ENCODE data around the gene PIP5K1C.

PIP5K1C gene

DNA sequence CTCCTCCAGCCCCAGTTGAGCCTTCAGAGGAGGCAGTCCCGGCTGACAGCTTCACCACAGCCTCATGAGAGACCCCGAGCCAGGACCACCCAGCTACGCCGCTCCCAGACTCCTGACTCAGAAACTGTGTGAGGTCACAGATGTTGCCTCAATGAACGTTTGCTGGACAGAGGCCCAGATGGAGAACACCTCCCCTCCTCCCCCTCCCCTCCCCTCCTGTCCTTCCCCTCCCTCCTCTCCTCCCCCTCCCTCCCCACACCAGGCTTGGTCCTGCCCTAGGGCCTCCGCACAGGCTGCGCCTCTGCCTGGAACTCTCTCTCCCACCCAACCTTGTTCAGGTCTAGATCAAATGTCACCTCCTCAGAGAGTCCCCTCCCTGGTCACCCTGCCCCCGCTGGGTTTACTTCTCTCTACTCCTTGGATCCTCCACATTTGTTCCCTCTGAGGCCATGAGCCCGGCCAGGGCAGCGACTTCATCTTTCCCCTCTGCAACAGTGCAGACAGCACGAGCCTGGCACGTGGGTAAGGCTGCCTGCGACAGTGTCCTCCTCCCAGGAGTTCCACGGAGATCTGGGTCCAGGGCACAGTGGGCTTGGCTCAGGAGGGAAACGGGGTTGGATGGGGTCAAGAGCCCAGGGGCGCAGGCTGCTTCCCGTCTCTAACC lies 17.4 kb downstream of the PIP5K1C start:
- H3K27ac Mint-ChIP-seq: no peak overlapping the region
- H3K36me3 Mint-ChIP-seq: peaks cover 16% of the 10 kb centered on the region
- no peak for DNase-seq
- H3K9me3 Mint-ChIP-seq: peaks cover 13% of the 10 kb centered on the region
- CTCF ChIA-PET: no interaction called here
- H3K27me3 Mint-ChIP-seq: no peaks in the 10 kb centered on the region
- no peak overlapping the region for H3K4me3 Mint-ChIP-seq
- H3K4me1 Mint-ChIP-seq: peaks cover 11% of the 10 kb centered on the region

GRCh38 chr19:3682286-3682685 lies 18.0 kb downstream of the PIP5K1C start:
- Mint-ChIP-seq H3K4me3 (no peak overlapping the region), H3K27ac (no peak overlapping the region), H3K27me3 (no peaks in the 10 kb centered on the region), H3K36me3 (peaks cover 16% of the 10 kb centered on the region), H3K4me1 (peaks cover 8% of the 10 kb centered on the region), H3K9me3 (peaks cover 13% of the 10 kb centered on the region)
- CTCF ChIA-PET: no interaction called here
- no peak for DNase-seq

DNA sequence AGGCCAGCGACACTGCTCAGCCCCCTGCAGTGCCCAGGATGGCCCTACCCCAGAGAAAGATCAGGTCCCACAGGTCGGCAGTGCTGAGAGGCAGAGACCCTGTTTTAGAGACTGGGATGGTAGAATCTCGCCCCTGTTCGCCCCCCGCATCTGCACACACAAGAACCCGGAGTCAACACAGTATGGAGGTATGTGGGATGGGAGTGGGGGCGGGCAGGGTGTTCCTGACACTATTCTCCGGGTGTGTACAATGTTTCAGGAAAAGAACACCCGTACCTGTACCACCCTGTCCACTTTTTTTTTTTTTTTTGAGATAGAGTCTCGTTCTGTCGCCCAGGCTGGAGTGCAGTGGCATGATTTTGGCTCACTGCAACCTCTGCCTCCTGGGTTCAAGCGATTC lies 19.3 kb downstream of the PIP5K1C start:
- Mint-ChIP-seq H3K36me3 (peaks cover 16% of the 10 kb centered on the region), H3K4me3 (no peak overlapping the region), H3K9me3 (peaks cover 13% of the 10 kb centered on the region), H3K27ac (no peak overlapping the region), H3K4me1 (peaks cover 8% of the 10 kb centered on the region), H3K27me3 (no peaks in the 10 kb centered on the region)
- CTCF ChIA-PET: no interaction called here
- DNase-seq: no peak

DNA sequence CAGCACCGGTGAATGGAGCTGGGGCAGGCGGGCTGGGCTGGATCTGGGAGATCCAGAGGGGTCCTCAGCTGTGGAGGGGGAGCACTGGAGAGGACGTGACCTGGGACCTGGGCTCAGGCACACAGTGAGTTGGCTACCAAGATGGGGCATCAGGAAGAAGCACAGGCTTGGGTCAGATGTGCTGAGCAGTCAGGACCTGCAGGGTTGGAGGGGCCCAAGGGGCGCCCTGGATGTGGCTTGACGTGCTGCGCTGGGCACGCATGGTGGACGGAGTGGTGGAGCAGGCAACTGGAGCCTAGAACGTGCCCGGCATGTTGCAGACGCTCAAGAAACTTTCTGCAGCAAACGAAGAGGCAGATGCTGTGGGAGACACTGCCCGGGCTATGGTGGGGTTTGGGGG lies 20.7 kb downstream of the PIP5K1C start:
- Mint-ChIP-seq H3K4me1 (peaks cover 8% of the 10 kb centered on the region), H3K27me3 (no peaks in the 10 kb centered on the region), H3K27ac (no peak overlapping the region), H3K4me3 (no peak overlapping the region), H3K9me3 (peaks cover 7% of the 10 kb centered on the region), H3K36me3 (peaks cover 10% of the 10 kb centered on the region)
- CTCF ChIA-PET: no interaction called here
- DNase-seq: no peak

DNA sequence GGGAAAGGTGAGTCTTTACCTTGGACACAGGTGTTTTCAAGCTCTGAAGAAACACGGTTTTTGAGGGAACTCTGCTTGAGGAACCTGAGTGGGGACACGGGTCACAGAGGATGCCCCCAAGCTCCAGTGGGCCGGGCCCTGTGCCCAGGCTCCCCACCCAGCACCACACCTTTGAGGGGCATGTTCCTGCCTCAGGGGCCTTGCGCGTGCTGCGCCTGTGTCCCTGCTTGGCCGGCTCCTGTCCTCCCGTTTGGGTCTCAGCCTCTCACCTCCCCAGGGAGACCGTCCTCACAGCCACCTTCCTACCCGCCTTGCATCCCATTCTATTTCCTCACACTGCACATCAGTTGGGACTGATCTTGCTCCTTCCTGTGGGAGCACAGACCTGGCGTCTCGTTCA lies 21.1 kb downstream of the PIP5K1C start:
- no peak for DNase-seq
- CTCF ChIA-PET: no interaction called here
- Mint-ChIP-seq H3K9me3 (peaks cover 3% of the 10 kb centered on the region), H3K27ac (no peak overlapping the region), H3K4me1 (peaks cover 8% of the 10 kb centered on the region), H3K27me3 (no peaks in the 10 kb centered on the region), H3K36me3 (peaks cover 5% of the 10 kb centered on the region), H3K4me3 (no peak overlapping the region)

- Mint-ChIP-seq H3K9me3 (no peaks in the 10 kb centered on the region), H3K27me3 (no peaks in the 10 kb centered on the region), H3K27ac (no peak overlapping the region)
Observed at GRCh38 chr19:3678188-3678587, 22.1 kb downstream of the PIP5K1C start.

GRCh38 chr19:3674784-3675543 lies 25.3 kb downstream of the PIP5K1C start:
- no peaks in the 10 kb centered on the region for H3K9me3 Mint-ChIP-seq
- CTCF ChIA-PET: interaction anchor here (1.1 to 1.6 kb wide), 2 partner anchors 16 to 17 kb away, joined by 3 to 6 read pairs; no protein-coding TSS in a partner anchor
- peaks cover 15% of the 10 kb centered on the region for H3K27me3 Mint-ChIP-seq
- peak overlapping the region; percentile 11 for H3K27ac Mint-ChIP-seq
- no peaks in the 10 kb centered on the region for H3K36me3 Mint-ChIP-seq
- H3K4me3 Mint-ChIP-seq: no peak overlapping the region
- peaks cover 27% of the 10 kb centered on the region for H3K4me1 Mint-ChIP-seq
- no peak for DNase-seq

More at GRCh38 chr19:3678188-3678587, 22.1 kb downstream of the PIP5K1C start:
- Mint-ChIP-seq H3K36me3 (no peaks in the 10 kb centered on the region), H3K4me1 (peaks cover 8% of the 10 kb centered on the region), H3K4me3 (no peak overlapping the region)
- no peak for DNase-seq
- CTCF ChIA-PET: no interaction called here

- peaks cover 27% of the 10 kb centered on the region for H3K4me1 Mint-ChIP-seq
- no peak for DNase-seq
- H3K9me3 Mint-ChIP-seq: no peaks in the 10 kb centered on the region
- CTCF ChIA-PET: interaction anchor here (0.6 to 1.6 kb wide), 2 partner anchors 12 to 18 kb away, joined by 3 to 6 read pairs; no protein-coding TSS in a partner anchor
- peaks cover 15% of the 10 kb centered on the region for H3K27me3 Mint-ChIP-seq
- H3K36me3 Mint-ChIP-seq: no peaks in the 10 kb centered on the region
- no peak overlapping the region for H3K27ac Mint-ChIP-seq
- H3K4me3 Mint-ChIP-seq: no peak overlapping the region
Observed at GRCh38 chr19:3673506-3674439, 26.5 kb downstream of the PIP5K1C start.

DNA sequence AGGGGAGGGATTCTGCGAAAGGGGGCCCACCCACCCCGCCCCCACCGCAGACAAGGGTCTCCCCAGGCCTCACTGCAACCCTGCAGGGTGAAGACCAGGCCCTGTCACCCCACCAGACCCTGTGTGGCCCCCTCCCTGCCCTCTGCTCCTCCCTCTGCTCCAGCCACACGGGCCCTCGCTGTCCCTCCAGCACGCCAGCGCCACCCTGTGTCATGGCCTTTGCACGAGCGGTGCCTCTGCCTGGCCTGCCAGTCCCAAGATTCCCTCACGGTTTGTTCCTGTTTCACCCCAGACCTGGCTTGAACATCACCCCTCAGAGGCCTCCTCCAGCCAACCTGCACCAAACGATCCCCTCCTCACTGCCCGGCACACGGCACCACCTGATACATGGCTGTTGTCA lies 27.3 kb downstream of the PIP5K1C start:
- Mint-ChIP-seq H3K9me3 (no peaks in the 10 kb centered on the region), H3K4me3 (no peak overlapping the region), H3K4me1 (peaks cover 27% of the 10 kb centered on the region), H3K27ac (no peak overlapping the region), H3K27me3 (peaks cover 15% of the 10 kb centered on the region), H3K36me3 (no peaks in the 10 kb centered on the region)
- CTCF ChIA-PET: interaction anchor here (0.9 to 1.6 kb wide), 2 partner anchors 19 kb away, joined by 4 to 6 read pairs; no protein-coding TSS in a partner anchor
- no peak for DNase-seq

DNA sequence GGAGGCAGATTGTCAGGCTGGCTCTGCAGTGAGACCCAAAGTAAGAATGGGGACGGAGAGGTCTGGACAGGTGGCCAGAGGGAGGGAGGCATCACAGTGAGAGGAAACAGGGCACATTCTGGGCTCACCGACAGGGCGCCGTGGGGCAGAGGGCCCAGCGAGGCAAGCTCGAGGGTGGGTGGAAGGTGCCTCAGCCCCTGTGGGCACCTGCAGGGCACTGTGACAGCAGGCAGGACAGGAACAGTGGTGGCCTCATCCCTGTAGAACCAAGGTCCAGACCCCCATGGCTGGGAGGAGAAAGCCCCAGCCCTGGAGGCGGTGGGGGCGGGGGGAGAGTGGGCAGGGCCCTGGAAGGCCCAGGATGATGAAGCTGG lies 27.7 kb downstream of the PIP5K1C start:
- no peak overlapping the region for H3K4me3 Mint-ChIP-seq
- no peaks in the 10 kb centered on the region for H3K9me3 Mint-ChIP-seq
- H3K27me3 Mint-ChIP-seq: peaks cover 15% of the 10 kb centered on the region
- H3K36me3 Mint-ChIP-seq: no peaks in the 10 kb centered on the region
- no peak for DNase-seq
- no peak overlapping the region for H3K27ac Mint-ChIP-seq
- H3K4me1 Mint-ChIP-seq: peaks cover 27% of the 10 kb centered on the region
- CTCF ChIA-PET: interaction anchor here (0.9 kb wide), 1 partner anchor 19 kb away, joined by 4 read pairs; no protein-coding TSS in a partner anchor

GRCh38 chr19:3671680-3672574 lies 28.3 kb downstream of the PIP5K1C start:
- peak; percentile 33 for DNase-seq
- Mint-ChIP-seq H3K9me3 (no peaks in the 10 kb centered on the region), H3K27ac (no peak overlapping the region), H3K4me3 (no peak overlapping the region), H3K4me1 (peaks cover 21% of the 10 kb centered on the region), H3K27me3 (peaks cover 15% of the 10 kb centered on the region), H3K36me3 (no peaks in the 10 kb centered on the region)
- CTCF ChIA-PET: interaction anchor here (0.9 kb wide), 1 partner anchor 20 kb away, joined by 4 read pairs; no protein-coding TSS in a partner anchor

GRCh38 chr19:3670796-3671679 lies 29.2 kb downstream of the PIP5K1C start:
- CTCF ChIA-PET: no interaction called here
- Mint-ChIP-seq H3K36me3 (no peaks in the 10 kb centered on the region), H3K4me3 (peak overlapping the region; percentile 45), H3K4me1 (peaks cover 19% of the 10 kb centered on the region), H3K27me3 (peaks cover 15% of the 10 kb centered on the region), H3K27ac (no peak overlapping the region), H3K9me3 (no peaks in the 10 kb centered on the region)
- DNase-seq: no peak

All from activated naive CD4-positive, alpha-beta T cell treated with anti-CD3 and anti-CD28 coated beads, Interleukin-2, amount 10 ng/mL, durations not matched to agents 7 days and 5 days (primary cell).